Right lung (tissue), 10 donors: ENCODE results near the gene INPP5K. TPM values are rescaled to one million over a fixed set of nuclear protein-coding genes. Genes with fewer than 3 reads are reported as not detected.
"Not testable (repeated sequence)": the region's sequence is repeated elsewhere in the genome, so short reads cannot be mapped to it uniquely, and the experiment has no call there.

Source experiments
- DNase-seq, 2 donors: peaks; one replicate each; pipeline ENCODE4 v3.0.0-alpha.2; 2013
- long read RNA-seq, 8 donors: transcript quantifications; one replicate each; lab custom pipeline, GENCODE V29; 2026
- polyA plus RNA-seq, 5 donors: library from polyadenylated mRNA; unstranded; fragments of 120-200 nt; gene quantifications; one replicate each; pipeline versions ENCODE4 v1.2.1 to v1.2.3, GENCODE V29; 2013; ENCODE audit warnings: inconsistent platforms in 1 of 5, low replicate concordance in 1 of 5; ENCODE audit not compliant: insufficient read length in 5 of 5, insufficient read depth in 1 of 5

The INPP5K gene
- 10 to 100 TPM; 25.7 to 32.9 (median 28.8) TPM for polyA plus RNA-seq
- long read RNA-seq, donor 1, transcript INPP5K-204 (12 exons, 2,988 nt), result major isoform, 11 of 12 reads
- long read RNA-seq, donor 1, partial matches to known transcripts, result 0 of 12 reads
- long read RNA-seq, donor 1, other reads (novel, unspliced or antisense), result 0 of 12 reads
- long read RNA-seq, donor 2, partial matches to known transcripts, result 0 of 2 reads
- long read RNA-seq, donor 2, other reads (novel, unspliced or antisense), result 0 of 2 reads
- long read RNA-seq, donor 3, partial matches to known transcripts, result 0 of 3 reads
- long read RNA-seq, donor 3, other reads (novel, unspliced or antisense), result 0 of 3 reads
- long read RNA-seq, donor 4, partial matches to known transcripts, result 0 of 2 reads
- long read RNA-seq, donor 4, other reads (novel, unspliced or antisense), result 0 of 2 reads
- long read RNA-seq, donor 5, transcript INPP5K-204 (12 exons, 2,988 nt), result major isoform, 5 of 5 reads
- long read RNA-seq, donor 5, partial matches to known transcripts, result 0 of 5 reads
- long read RNA-seq, donor 5, other reads (novel, unspliced or antisense), result 0 of 5 reads
- long read RNA-seq, donor 6, transcript INPP5K-204 (12 exons, 2,988 nt), result major isoform, 12 of 13 reads
- long read RNA-seq, donor 6, partial matches to known transcripts, result 0 of 13 reads
- long read RNA-seq, donor 6, other reads (novel, unspliced or antisense), result 0 of 13 reads
- long read RNA-seq, donor 7, transcript INPP5K-204 (12 exons, 2,988 nt), result major isoform, 5 of 5 reads
- long read RNA-seq, donor 7, partial matches to known transcripts, result 0 of 5 reads
- long read RNA-seq, donor 7, other reads (novel, unspliced or antisense), result 0 of 5 reads
- long read RNA-seq, donor 8, partial matches to known transcripts, result 0 of 3 reads
- long read RNA-seq, donor 8, other reads (novel, unspliced or antisense), result 0 of 3 reads

DNA sequence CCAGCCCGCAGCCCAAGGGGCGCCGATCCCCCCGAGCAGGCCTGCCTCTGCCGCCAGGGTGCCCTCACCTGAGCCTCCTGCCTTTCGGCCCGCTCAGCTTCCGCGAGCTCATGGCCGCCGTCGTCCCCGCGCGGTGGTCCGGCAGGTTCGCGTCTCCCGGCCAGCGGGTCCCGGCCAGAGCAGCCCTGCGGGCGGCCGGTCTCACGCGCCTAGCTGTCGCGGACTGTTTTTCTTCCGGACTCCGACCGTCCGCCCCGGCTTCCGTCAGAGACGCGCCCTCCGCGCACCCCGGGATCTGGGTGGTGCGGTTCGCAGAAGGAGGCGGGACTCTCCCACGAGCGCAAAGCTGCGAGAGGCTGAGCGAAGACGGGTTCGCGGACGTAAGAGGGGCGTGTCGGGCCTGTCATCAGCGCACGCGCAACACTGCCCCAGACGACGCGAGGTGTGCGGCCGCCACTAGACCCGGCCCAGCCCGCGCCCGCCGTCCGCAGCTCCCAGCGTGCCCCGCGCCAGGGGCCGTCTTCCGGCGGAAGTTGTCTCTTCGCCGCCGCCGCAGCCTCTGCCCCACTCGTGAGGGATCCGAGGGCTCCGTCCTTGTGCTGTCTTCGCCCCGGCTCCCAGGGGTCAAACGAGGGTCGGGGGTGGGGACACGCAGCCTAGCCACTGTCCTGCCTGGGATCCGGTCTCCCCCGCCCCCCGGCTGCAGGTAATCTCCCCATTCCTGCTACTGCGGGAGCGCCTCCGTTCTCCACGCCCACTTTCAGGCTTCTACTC is at the start of gene INPP5K:
TSS of gene INPP5K (minus strand) at position 225 of the 774 bp plus-strand sequence. CDS start at position 112, 113 bp downstream.
- DNase-seq, result peak; percentile 98

DNA sequence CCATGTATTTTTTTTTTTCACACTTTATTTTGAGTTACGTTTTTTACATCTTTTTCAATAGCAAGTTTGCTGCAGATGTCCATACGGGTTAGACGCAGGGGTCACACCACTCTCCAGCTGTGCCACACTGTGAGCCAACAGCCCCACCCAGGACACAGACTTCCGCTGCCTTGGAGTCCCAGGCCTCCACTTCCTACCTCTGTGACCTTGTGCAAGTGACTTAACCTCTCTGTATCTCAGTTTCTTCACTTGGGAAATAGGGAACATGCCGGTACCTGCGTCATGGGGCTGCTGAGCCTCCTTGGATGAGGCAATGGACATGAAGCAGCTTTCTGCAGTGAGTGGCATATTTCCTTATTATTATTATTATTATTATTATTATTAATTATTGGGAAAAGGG is 49.5 kb upstream of the INPP5K start:
- no peak for DNase-seq

- DNase-seq, result no peak
These were observed 47.6 kb upstream of the INPP5K start for GRCh38 chr17:1563786-1564613.

DNA sequence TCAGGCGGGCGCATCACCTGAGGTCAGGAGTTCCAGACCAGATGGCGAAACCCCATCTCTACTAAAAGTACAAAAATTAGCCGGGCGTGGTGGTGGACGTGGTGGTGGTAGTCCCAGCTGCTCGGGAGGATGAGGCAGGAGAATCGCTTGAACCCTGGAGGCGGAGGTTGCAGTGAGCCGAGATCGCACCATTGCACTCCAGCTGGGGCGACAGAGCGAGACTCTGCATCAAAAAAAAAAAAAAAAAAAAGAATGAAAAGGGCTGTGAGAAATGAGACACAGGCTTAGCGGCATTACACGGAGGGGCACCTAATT is 47.0 kb upstream of the INPP5K start:
- not testable (repeated sequence) for DNase-seq

DNA sequence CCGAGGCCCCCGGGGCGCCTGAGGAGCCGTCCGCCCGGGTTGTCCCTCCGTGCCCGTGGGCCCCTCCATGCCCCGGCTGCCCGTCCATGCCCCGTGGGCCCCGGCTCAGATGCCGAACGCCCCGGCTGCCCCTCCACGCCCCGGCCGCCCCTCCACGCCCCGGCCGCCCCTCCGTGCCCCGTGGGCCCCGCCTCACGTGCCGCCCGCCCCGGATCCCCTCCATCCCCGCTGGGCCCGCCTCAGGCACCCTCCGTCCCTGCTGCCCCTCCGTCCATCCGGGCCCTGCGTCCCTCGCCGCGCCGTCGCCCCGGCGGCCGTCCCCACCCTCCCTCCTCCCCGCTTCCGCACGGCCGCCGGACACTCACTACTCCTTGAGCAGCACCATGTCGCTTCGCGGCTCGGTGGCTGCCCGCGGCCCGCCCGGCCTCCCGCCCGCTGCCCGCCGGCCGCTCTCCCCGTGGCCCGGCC is 45.8 kb upstream of the INPP5K start:
- no peak for DNase-seq

DNA sequence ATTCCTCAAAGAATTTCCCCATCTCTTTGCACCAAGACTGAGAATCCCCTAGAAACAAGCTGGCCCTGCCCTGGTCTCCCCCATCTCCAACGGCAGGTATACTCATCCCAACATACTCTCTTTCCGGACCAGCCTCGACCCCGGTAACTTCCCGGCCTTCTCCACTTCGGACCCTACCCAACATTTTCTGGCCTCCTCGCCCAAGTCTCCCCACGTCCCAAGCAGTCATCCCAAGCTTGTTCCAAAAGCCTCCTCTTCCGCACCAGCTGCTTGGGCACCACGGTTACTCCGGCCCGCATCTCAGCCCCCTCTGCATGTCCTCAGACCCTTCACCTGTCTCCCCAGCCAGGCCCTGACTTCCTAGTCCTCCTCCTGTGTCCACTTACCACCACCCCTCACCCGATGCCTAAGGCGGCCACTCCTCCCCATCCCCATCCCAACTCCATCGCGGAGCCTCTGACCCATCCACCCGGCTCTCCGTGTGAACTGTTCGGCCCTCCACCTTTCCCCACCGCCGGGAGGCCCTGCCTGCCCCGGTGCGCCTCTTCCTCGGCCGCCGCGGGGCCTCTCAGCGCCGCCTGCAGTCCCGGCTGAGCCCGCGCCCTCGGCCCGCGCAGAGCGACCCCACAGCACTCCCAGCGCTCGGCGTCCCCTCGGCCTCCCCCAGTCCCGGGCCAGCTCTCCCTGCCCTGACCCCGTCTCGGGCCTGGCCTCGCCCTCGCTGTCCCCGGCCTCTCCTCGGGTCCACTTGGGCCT is 45.2 kb upstream of the INPP5K start:
- DNase-seq, result no peak

- DNase-seq, result no peak
These were observed 44.5 kb upstream of the INPP5K start for GRCh38 chr17:1560858-1561355.

DNA sequence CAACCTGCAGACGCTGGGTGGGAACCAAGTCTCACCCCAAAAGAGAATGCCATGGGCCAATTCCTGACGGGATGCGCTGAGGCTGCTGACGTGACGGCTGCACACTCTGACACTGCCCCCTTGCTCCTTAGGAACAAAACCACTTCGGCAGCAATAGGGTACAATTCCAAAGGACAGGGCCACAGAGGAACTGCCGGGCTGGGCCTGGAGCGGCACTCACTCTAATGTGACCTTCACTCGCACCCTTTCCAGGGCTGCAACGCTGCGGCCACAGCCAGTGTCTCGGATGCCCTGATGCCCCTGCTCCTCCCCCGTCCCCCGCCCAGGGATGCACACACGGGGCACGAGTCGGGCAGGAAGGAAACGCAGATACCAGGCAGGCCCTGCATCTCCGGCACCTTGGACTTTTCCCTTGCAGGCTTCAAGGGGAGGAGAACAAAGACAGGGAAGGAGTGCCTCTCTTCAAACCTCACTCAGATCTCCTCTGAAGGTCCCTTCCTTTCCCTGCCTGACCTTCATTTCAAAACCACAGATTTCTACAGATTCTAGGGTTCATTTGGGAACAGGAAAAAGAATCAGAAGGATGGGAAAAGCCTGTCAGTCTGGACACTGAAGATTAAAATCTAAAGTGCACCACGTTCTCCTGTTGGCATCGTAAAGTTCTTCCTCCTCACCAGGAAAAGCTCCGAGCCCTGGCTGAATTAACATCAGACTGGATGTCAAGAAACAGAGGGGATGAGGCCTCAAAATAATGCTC is 43.9 kb upstream of the INPP5K start:
- DNase-seq, result no peak

DNA sequence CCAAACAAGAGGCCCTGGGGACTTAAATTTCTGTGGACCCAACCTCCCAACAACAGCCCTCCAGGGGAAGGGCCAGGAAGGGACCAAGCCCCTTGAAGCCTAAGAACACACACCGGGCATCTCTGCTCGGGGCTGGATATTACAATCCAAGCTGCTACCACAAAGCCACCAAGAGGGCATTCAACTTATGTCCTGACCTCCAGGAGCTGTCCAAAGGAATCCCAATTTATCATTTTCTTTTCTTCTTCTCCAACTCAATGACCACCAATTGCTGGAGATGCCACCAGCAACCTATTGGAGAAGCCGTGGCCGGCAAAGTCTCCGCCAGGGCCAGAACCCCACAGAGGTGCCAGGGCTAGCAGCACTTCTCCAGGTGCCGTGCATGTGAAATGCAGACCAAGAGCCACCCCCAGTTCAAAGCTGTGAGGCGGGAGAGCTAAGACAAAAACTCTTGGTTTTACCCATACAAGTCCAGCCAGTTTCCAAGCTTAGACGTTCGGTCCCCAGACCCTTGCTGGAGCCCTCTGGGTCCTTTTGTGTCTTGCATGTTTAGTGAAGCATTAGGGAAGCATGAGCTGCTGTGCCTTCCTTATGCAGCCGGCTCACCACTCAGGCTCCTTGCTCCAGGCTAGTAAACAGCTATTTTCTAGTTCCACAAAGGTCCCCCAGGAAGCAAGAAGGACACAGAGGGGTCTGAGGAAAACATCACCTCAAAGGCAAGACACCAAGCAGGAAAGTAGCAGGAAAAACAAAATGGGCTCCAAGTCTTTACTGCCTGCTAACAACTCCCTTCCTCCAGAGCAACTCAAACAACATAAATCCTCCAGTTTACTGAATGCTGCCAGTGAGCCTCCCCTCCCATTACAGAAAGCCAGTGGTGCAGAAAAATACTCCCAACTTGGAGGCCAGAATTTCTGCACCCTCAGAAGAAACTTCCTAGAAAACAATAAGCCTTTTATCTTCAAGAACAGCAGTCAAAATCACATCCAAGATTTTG is 42.9 kb upstream of the INPP5K start:
- DNase-seq, result no peak

- no peak for DNase-seq
These were observed 42.0 kb upstream of the INPP5K start for GRCh38 chr17:1558401-1558800.

DNA sequence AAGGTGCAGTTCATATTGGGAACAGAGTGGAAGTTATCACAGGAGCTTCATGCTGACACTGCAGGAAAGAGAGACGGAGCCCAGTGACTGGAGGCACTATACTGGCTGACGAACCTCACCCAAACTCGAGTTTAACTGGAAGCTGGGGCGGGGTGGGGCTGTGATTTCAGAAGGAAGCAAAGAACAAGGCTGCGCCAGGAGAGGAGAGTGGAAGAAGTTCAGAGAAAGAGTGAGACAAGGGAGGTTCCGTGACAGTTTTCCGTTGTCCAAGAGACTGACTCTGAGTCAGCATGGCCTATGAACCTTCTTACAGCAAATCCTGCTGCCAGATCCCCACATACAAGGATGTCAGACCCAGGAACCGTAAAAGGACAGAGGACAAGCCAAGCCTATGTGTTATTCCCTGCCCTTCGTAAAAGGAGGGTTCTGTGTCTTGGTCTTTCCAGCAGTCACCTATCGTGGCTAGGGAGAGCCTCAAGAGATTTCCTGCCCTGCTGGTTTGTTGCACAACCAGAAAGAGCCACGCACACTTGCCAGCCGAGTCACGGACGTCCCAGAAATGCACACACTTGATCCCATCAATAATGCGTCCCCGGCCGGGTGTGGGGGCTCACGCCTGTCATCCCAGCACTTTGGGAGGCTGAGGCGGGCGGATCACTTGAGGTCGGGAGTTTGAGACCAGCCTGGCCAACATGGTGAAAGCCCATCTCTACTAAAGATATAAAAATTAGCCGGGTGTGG is 41.1 kb upstream of the INPP5K start:
- DNase-seq, result no peak

GRCh38 chr17:1555651-1556471 is 39.4 kb upstream of the INPP5K start:
- no peak for DNase-seq

DNA sequence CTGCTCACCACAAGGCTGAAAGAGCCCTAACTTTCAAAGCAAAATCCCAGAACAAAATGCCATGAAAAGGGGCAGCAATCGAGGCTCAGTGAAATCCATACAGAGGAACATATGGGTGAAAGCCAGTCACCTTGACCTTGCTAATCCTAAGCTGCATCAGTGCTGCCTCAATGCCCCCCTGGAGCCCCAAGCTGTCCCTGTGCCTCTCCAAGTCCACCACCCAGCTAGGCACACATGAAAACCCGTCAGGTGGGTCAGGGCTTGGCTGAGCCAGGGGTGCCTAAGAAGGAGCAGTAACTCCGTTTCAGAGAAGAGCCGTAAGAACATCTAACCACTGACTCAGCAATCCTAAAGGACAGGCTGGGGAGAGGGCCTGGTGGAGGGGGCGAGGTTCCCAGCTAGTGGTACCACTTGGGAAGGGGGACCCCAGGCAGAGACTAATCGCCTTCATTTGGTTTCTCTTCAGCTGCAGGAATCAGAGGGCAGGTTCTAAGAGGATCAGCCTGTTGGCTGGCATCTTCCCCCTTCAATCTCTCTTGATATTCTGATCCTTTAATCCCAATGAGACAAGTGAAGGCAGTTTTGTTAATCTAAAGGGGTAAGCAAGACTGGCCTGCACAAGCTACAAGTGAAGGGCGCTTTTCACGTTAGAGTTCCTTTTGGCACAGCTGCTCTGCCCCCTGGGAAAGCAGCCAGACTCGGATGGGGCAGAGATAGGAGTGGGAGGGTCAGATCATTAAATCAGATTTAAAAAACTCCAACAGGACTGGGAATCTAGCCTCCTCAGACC is 38.5 kb upstream of the INPP5K start:
- DNase-seq, result no peak

- no peak for DNase-seq
These were observed 37.2 kb upstream of the INPP5K start for GRCh38 chr17:1553354-1554266.
